ENCODE results near the gene SLC34A2. TPM values are rescaled to one million over a fixed set of nuclear protein-coding genes. Genes with fewer than 3 reads are reported as not detected.
"Not testable (repeated sequence)": the region's sequence is repeated elsewhere in the genome, so short reads cannot be mapped to it uniquely, and the experiment has no call there.

SLC34A2 gene, protein sequence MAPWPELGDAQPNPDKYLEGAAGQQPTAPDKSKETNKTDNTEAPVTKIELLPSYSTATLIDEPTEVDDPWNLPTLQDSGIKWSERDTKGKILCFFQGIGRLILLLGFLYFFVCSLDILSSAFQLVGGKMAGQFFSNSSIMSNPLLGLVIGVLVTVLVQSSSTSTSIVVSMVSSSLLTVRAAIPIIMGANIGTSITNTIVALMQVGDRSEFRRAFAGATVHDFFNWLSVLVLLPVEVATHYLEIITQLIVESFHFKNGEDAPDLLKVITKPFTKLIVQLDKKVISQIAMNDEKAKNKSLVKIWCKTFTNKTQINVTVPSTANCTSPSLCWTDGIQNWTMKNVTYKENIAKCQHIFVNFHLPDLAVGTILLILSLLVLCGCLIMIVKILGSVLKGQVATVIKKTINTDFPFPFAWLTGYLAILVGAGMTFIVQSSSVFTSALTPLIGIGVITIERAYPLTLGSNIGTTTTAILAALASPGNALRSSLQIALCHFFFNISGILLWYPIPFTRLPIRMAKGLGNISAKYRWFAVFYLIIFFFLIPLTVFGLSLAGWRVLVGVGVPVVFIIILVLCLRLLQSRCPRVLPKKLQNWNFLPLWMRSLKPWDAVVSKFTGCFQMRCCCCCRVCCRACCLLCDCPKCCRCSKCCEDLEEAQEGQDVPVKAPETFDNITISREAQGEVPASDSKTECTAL
- 0.07 and 0.28 TPM in 2 replicates for total RNA-seq (2014; rRNA removed; shearing (Covaris generic))

GRCh38 chr4:25654971-25655963 is at the start of gene SLC34A2:
TSS of gene SLC34A2 (plus strand) at chr4:25655851. CDS start at chr4:25662501, 6,650 bp downstream.
- H3K4me3 ChIP-seq (ENCODE audit: insufficient read depth, low read depth, low read length) = peak within 1 kb of the TSS; percentile 34
- no peaks in the 10 kb centered on the region for H3K36me3 ChIP-seq (replicated peaks; ENCODE audit: control insufficient read depth, insufficient read depth, low read length)
- H3K27me3 ChIP-seq (ENCODE audit: control insufficient read depth, insufficient read depth, low read length) = peaks cover 30% of the 10 kb centered on the region
- DNase-seq = peak; percentile 91

GRCh38 chr4:25608644-25609043 is 47.0 kb upstream of the SLC34A2 start:
- Histone ChIP-seq H3K27me3 (ENCODE audit: control insufficient read depth, insufficient read depth, low read length) (no peaks in the 10 kb centered on the region), H3K4me3 (ENCODE audit: insufficient read depth, low read depth, low read length) (no peak overlapping the region), H3K36me3 (replicated peaks; ENCODE audit: control insufficient read depth, insufficient read depth, low read length) (no peaks in the 10 kb centered on the region)
- no peak for DNase-seq

DNA sequence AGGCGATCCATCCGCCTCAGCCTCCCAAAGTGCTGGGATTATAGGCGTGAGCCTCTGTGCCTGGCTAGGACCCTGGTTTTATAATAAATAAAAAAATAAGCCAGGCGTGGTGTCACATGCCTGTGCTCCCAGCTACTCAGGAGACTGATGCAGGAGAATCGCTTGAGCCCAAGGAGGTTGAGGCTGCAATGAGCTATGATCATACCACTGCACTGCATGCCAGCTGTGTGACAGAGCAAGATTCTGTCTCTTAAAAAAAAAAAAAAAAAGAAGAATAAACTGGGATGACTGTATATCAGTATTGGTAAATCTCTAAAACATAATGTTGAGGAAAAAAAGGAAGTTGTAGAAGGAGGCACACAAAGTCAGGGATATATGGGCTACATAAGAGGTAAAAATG is 45.7 kb upstream of the SLC34A2 start:
- H3K36me3 ChIP-seq (replicated peaks; ENCODE audit: control insufficient read depth, insufficient read depth, low read length) = no peaks in the 10 kb centered on the region
- H3K27me3 ChIP-seq (ENCODE audit: control insufficient read depth, insufficient read depth, low read length) = no peaks in the 10 kb centered on the region
- no peak for DNase-seq
- no peak overlapping the region for H3K4me3 ChIP-seq (ENCODE audit: insufficient read depth, low read depth, low read length)

DNA sequence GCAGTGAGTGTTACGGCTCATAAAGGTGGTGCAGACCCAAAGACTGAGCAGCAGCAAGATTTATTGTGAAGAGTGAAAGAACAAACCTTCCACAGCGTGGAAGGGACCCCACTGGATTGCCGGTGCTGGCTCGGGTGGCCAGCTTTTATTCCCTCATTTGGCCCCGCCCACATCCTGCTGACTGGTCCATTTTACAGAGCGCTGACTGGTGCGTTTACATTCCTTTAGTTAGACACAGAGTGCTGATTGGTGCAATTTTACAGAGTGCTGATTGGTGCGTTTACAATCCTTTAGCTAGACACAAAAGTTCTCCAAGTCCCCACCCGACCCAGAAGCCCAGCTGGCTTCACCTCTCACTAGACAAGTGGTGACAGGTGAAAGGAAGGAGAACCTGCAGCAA is 42.0 kb upstream of the SLC34A2 start:
- not testable (repeated sequence) for H3K36me3 ChIP-seq (replicated peaks; ENCODE audit: control insufficient read depth, insufficient read depth, low read length); H3K27me3 ChIP-seq (ENCODE audit: control insufficient read depth, insufficient read depth, low read length); H3K4me3 ChIP-seq (ENCODE audit: insufficient read depth, low read depth, low read length); DNase-seq

DNA sequence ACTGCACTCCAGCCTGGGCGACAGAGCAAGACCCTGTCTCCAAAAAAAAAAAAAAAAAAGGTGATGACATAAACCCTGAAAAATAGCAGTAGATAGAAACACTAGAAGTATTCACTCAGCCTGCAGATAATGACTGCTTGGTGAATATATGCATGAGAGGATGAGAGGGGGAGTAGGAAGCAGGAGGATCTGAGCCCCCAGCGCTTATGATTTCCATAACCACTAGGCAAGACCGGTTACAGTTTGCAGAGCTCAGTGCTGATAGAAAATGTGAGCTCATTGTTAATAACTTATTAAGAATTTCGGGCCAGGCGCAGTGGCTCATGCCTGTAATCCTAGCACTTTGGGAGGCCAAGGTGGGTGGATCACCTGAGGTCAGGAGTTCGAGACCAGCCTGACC is 40.8 kb upstream of the SLC34A2 start:
- no peak overlapping the region for H3K4me3 ChIP-seq (ENCODE audit: insufficient read depth, low read depth, low read length)
- H3K36me3 ChIP-seq (replicated peaks; ENCODE audit: control insufficient read depth, insufficient read depth, low read length) = no peaks in the 10 kb centered on the region
- H3K27me3 ChIP-seq (ENCODE audit: control insufficient read depth, insufficient read depth, low read length) = no peaks in the 10 kb centered on the region
- DNase-seq = no peak

DNA sequence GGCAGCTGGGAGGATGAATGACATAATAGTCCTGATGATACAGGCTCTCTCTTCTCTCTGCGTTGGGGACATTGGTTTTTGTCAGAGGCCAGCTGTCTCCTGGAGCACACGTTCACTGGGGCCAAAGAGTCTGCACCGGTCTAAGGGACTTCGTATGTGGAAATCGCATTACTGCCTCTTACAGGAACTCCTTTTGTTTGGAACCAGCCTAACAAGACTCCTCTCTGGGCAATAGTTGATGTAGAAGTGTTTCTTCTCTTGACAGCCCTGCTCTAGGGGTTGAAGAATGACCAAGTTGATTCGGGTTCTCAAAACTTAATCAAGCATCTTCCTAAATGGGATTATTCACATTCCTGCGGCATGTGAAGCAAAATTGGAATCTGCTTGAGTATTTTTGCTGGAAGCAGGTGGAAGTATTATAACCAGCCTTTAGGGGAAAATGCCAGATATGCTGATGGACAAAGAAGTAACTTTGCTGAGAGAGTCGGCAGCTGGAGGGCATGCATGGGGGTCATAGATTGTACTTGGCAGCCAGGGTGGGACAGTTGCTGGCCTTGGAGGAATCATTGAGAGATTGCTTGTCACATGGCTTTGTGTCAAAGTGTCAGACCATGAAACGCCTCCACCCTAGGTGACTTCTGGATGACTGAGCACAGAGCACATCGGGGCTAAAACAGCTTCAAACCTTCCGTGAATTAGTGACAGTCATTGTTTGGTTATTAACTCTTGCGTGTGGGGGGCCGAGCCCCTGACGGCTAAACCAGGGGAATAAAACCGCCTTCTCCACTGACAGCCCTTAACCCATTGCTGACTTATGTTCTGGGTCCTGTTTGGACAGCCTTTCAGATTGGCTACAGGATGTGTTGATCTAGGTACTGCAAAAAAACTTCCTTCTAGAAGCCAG is 34.4 kb upstream of the SLC34A2 start:
- Histone ChIP-seq H3K4me3 (ENCODE audit: insufficient read depth, low read depth, low read length) (no peak overlapping the region), H3K27me3 (ENCODE audit: control insufficient read depth, insufficient read depth, low read length) (no peaks in the 10 kb centered on the region), H3K36me3 (replicated peaks; ENCODE audit: control insufficient read depth, insufficient read depth, low read length) (no peaks in the 10 kb centered on the region)
- no peak for DNase-seq

GRCh38 chr4:25624616-25625015 is 31.0 kb upstream of the SLC34A2 start:
- no peaks in the 10 kb centered on the region for H3K36me3 ChIP-seq (replicated peaks; ENCODE audit: control insufficient read depth, insufficient read depth, low read length)
- no peak for DNase-seq
- no peak overlapping the region for H3K4me3 ChIP-seq (ENCODE audit: insufficient read depth, low read depth, low read length)
- H3K27me3 ChIP-seq (ENCODE audit: control insufficient read depth, insufficient read depth, low read length) = no peaks in the 10 kb centered on the region

DNA sequence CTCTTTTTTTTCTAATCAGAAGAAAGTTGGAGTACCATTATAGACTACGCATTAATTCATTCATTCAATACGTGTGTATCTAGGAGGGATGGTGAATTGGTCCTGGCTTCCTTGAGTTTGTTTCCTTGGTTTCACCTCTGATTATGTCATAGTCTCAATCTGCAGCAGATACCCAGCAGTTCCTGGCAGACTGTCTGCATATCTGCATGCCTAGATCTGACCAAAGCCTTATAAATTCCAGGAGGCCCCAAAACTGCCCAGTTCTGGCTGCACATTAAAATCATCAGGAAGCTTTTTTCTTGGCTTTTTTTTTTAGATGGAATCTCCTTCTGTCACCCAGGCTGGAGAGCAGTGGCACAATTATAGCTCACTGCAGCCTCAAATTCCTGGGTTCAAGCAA is 27.2 kb upstream of the SLC34A2 start:
- no peak for DNase-seq
- Histone ChIP-seq H3K4me3 (ENCODE audit: insufficient read depth, low read depth, low read length) (no peak overlapping the region), H3K36me3 (replicated peaks; ENCODE audit: control insufficient read depth, insufficient read depth, low read length) (no peaks in the 10 kb centered on the region), H3K27me3 (ENCODE audit: control insufficient read depth, insufficient read depth, low read length) (no peaks in the 10 kb centered on the region)

DNA sequence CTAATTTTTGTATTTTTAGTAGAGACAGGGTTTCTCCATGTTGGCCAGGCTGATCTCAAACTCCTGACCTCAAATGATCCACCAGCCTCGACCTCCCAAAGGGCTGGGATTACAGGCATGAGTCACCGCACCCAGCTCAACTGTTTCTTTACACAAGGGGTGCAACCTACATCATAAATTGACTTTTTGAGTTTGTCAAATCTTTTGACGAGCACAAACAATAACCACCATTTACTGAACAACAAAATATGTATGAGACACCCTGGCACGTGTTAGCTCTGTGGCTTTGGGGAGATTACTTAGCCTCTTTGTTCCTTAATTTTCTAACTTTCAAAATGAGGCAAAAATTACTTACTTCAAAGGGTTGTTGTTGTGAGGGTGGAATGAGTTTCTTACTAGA is 23.5 kb upstream of the SLC34A2 start:
- Histone ChIP-seq H3K27me3 (ENCODE audit: control insufficient read depth, insufficient read depth, low read length) (no peaks in the 10 kb centered on the region), H3K36me3 (replicated peaks; ENCODE audit: control insufficient read depth, insufficient read depth, low read length) (no peaks in the 10 kb centered on the region), H3K4me3 (ENCODE audit: insufficient read depth, low read depth, low read length) (no peak overlapping the region)
- DNase-seq = no peak

DNA sequence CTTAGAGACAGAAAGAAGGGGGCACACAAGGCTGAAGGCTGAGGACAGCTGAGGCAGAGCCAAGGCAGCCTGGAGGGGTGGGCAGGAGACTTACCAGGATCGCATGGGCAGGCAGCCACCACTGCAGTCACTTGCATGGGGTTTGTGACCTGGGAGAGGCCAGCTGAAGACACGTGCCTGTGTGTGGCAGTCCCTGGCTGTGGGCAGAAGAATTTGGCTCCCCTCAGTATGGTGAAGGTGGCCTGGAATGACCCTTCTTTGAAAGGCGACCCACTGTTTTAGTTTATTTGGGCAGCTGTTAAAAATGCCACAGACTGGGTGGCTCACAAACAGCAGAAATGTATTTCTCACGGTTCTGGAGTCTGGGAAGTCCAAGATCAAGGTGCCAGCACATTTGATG is 22.1 kb upstream of the SLC34A2 start:
- H3K4me3 ChIP-seq (ENCODE audit: insufficient read depth, low read depth, low read length) = no peak overlapping the region
- no peaks in the 10 kb centered on the region for H3K27me3 ChIP-seq (ENCODE audit: control insufficient read depth, insufficient read depth, low read length)
- H3K36me3 ChIP-seq (replicated peaks; ENCODE audit: control insufficient read depth, insufficient read depth, low read length) = no peaks in the 10 kb centered on the region
- DNase-seq = no peak

GRCh38 chr4:25635501-25635900 is 20.1 kb upstream of the SLC34A2 start:
- H3K27me3 ChIP-seq (ENCODE audit: control insufficient read depth, insufficient read depth, low read length) = no peaks in the 10 kb centered on the region
- no peaks in the 10 kb centered on the region for H3K36me3 ChIP-seq (replicated peaks; ENCODE audit: control insufficient read depth, insufficient read depth, low read length)
- DNase-seq = no peak
- H3K4me3 ChIP-seq (ENCODE audit: insufficient read depth, low read depth, low read length) = no peak overlapping the region

DNA sequence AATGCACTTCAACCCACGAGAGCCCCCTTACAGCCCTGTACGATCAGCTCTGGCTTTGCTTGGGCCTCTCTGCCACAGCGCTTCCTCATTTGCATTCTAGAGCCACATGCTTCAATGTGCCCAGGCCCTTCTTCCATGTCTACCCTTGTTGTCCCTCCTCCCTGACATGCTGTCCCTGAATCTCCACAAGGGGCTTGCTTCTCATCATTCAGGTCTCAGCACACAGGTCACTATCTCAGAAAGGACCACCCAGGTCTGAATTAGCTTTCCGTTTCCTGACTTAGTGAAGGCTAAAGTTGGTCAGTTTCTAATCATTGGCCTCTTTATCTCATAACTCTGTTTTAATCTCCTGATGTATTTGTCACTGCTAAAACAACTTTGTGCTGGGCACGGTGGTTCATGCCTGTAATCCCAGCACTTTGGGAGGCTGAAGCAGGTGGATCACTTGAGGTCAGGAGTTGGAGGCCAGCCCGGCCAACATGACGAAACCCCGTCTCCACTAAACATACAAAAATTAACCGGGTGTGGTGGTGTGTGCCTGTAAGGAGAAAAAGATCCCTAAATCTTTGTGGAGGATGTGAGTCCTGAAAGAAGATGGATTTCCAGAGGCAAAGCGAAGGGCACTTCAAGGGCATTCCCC is 17.9 kb upstream of the SLC34A2 start:
- Histone ChIP-seq H3K27me3 (ENCODE audit: control insufficient read depth, insufficient read depth, low read length) (no peaks in the 10 kb centered on the region), H3K4me3 (ENCODE audit: insufficient read depth, low read depth, low read length) (no peak overlapping the region)

GRCh38 chr4:25638221-25638601 is 17.4 kb upstream of the SLC34A2 start:
- Histone ChIP-seq H3K36me3 (replicated peaks; ENCODE audit: control insufficient read depth, insufficient read depth, low read length) (no peaks in the 10 kb centered on the region), H3K4me3 (ENCODE audit: insufficient read depth, low read depth, low read length) (no peak overlapping the region), H3K27me3 (ENCODE audit: control insufficient read depth, insufficient read depth, low read length) (no peaks in the 10 kb centered on the region)
- no peak for DNase-seq

More for the DNA sequence above, 17.9 kb upstream of the SLC34A2 start:
- no peaks in the 10 kb centered on the region for H3K36me3 ChIP-seq (replicated peaks; ENCODE audit: control insufficient read depth, insufficient read depth, low read length)
- no peak for DNase-seq
